Muscle of leg (tissue), 11 donors: ENCODE data around the gene CFD. TPM values are rescaled to one million over a fixed set of nuclear protein-coding genes. Genes with fewer than 3 reads are reported as not detected.
"Not testable (repeated sequence)": the region's sequence is repeated elsewhere in the genome, so short reads cannot be mapped to it uniquely, and the experiment has no call there.

Experiments
- DNase-seq: peaks from one replicate; pipeline ENCODE4 v3.0.0; 2013
- H3K27ac ChIP-seq: one replicate; pipeline ENCODE4 v1.5.1; 2013; ENCODE audit warnings: mild to moderate bottlenecking, low read length, control low read depth
- H3K27me3 ChIP-seq: one replicate; pipeline ENCODE4 v1.6.1; 2013; ENCODE audit warnings: low read length; ENCODE audit not compliant: control insufficient read depth, insufficient read depth
- H3K36me3 ChIP-seq: one replicate; pipeline ENCODE4 v1.6.1; 2013; ENCODE audit warnings: low read length; ENCODE audit not compliant: control insufficient read depth, insufficient read depth
- H3K4me1 ChIP-seq: one replicate; pipeline ENCODE4 v1.6.1; 2013; ENCODE audit warnings: low read length; ENCODE audit not compliant: control insufficient read depth, insufficient read depth
- H3K4me3 ChIP-seq: one replicate; pipeline ENCODE4 v1.5.1; 2013; ENCODE audit warnings: low read length, control low read depth
- H3K9me3 ChIP-seq: replicated peaks from 2 replicates; pipeline ENCODE4 v1.6.1; 2013; ENCODE audit warnings: low read depth, low read length; ENCODE audit not compliant: control insufficient read depth
- WGBS: methylation state at CpG from one replicate; pipeline ENCODE4 v1.1.5; 2013; ENCODE audit warnings: missing lambda C conversion rate; ENCODE audit not compliant: insufficient coverage; 5-methylcytosine and 5-hydroxymethylcytosine counted together
- polyA plus RNA-seq, 8 donors: library from polyadenylated mRNA; unstranded; fragments of 120-200 nt; gene quantifications; one replicate each; pipeline versions ENCODE4 v1.2.1 to v1.2.3, GENCODE V29; 2013; ENCODE audit warnings: inconsistent platforms in 1 of 8, low replicate concordance in 1 of 8; ENCODE audit not compliant: insufficient read length in 8 of 8, insufficient read depth in 1 of 8
- total RNA-seq: library from RNA; stranded (reverse); fragments of 120-200 nt; gene quantifications from one replicate; pipeline ENCODE4 v1.2.4, GENCODE V29; 2013

The CFD gene
- total and polyA plus RNA-seq, 9 donors, result 1.1 to 8.7 (median 1.9) TPM

DNA sequence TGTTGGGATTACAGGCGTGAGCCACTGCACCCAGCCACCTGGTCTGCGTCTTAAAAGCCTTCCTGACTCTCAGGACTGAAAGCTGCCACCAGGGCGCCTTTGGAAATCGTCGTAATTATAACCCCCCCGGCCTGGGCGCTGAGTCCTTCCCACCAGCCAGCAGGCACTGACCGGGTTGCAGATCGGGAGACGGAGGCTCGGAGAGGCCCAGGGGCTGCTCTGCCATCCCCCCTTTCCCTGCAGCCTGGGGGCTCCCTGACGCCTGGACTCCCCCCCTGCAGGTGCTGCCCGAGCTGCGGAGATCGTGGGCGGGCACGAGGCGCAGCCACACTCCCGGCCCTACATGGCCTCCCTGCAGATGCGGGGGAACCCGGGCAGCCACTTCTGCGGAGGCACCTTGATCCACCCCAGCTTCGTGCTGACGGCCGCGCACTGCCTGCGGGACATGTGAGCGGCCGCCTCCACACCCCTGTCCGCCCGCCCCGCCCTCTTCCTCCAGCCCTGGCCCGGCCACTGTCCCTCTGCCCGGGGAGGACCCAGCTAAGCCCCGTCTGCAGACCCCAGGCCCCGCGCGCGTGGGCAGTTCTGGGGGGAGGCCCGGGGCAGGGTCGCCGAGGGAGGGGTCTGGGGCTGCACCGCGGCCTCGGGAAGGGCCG, 16.2 kb upstream of the CFD start:
- peaks cover 70% of the 10 kb centered on the region for H3K27me3 ChIP-seq
- DNase-seq, result peak; percentile 10
- no peaks in the 10 kb centered on the region for H3K36me3 ChIP-seq
- H3K4me3 ChIP-seq, result no peak overlapping the region
- WGBS, result 3% methylated on average over 46 of the region's 46 CpGs
- H3K9me3 ChIP-seq, result no peaks in the 10 kb centered on the region
- peaks cover 25% of the 10 kb centered on the region for H3K4me1 ChIP-seq
- H3K27ac ChIP-seq, result no peak overlapping the region

DNA sequence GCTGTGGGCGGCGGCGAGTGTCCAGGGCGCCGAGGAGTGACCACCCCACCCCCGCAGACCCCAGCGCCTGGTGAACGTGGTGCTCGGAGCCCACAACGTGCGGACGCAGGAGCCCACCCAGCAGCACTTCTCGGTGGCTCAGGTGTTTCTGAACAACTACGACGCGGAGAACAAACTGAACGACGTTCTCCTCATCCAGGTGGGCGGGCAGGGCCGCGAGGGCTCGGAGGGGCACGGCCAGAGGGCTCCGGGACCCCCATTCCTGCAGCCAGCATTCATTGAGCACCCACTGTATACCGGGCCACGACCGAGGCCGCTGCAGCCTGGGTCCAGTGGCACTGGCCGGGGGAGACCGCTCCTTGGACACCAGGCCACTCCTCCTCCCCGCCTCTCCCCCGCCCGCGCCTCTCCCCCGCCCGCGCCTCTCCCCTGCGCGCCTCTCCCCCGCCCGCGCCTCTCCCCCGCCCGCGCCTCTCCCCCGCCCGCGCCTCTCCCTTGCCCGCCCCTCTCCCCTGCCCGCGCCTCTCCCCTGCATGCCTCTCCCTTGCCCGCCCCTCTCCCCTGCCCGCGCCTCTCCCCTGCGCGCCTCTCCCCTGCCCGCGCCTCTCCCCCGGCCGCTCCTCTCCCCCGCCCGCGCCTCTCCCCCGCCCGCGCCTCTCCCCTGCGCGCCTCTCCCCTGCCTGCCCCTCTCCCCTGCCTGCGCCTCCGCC, 15.5 kb upstream of the CFD start:
- Histone ChIP-seq H3K4me1 (peaks cover 25% of the 10 kb centered on the region), H3K4me3 (no peak overlapping the region), H3K9me3 (no peaks in the 10 kb centered on the region), H3K27me3 (peaks cover 73% of the 10 kb centered on the region), H3K27ac (no peak overlapping the region), H3K36me3 (no peaks in the 10 kb centered on the region)
- DNase-seq, result peak; percentile 5
- 13% methylated on average over 39 of the region's 70 CpGs for WGBS

DNA sequence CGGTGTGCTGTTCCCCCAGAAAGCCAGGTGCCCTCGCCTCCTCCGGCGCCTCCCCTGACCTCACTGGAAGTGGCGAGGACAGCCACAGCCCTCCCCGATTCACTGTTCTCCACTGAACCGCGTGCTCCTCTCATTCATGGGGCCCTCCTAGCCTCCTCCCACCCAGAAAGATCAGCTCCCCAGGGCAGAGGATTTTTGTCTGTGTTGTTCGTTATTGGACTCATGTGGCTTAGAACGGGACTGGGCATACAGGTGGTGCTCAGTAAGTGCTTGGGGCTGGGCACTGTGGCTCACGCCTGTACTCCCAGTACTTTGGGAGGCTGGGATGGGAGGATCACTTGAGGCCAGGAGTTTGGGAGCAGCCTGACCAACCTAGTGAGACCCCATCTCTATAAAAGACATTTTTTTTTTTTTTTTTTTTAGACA, 14.9 kb upstream of the CFD start:
- no peaks in the 10 kb centered on the region for H3K9me3 ChIP-seq
- peaks cover 21% of the 10 kb centered on the region for H3K4me1 ChIP-seq
- H3K27me3 ChIP-seq, result peaks cover 72% of the 10 kb centered on the region
- no peak for DNase-seq
- H3K4me3 ChIP-seq, result no peak overlapping the region
- H3K36me3 ChIP-seq, result no peaks in the 10 kb centered on the region
- WGBS, result 42% methylated on average over 4 of the region's 11 CpGs
- H3K27ac ChIP-seq, result no peak overlapping the region

DNA sequence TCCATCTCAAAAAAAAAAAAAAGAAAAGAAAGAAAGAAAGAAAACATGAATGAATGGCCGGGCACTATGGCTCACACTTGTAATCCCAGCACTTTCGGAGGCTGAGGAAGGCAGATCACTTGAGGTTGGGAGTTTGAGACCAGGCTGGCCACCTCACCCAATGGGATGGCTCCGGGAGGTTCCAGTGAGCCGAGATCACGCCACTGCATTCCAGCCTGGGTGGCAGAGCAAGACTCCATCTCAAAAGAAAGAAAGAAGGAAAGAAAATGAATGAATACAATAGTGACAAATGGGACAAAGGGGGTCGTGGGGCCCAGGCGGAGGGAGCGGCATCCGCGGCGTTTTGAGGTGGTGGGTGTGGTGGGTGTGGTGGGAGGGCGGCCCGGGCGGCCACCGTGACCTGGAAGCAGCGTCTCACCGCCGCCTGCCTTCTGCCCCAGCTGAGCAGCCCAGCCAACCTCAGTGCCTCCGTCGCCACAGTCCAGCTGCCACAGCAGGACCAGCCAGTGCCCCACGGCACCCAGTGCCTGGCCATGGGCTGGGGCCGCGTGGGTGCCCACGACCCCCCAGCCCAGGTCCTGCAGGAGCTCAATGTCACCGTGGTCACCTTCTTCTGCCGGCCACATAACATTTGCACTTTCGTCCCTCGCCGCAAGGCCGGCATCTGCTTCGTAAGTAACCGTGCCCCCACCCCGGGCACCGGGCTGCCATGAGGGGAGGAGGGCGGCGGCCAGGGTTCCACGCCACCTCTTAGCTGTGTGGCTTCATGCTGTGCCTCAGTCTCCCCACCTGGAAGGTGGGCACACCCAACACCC, 13.6 kb upstream of the CFD start:
- Histone ChIP-seq H3K4me1 (peaks cover 27% of the 10 kb centered on the region), H3K27ac (no peak overlapping the region), H3K27me3 (peaks cover 70% of the 10 kb centered on the region), H3K9me3 (no peaks in the 10 kb centered on the region), H3K36me3 (no peaks in the 10 kb centered on the region), H3K4me3 (no peak overlapping the region)
- WGBS, result 71% methylated on average over 32 of the region's 37 CpGs
- DNase-seq, result peak; percentile 3

DNA sequence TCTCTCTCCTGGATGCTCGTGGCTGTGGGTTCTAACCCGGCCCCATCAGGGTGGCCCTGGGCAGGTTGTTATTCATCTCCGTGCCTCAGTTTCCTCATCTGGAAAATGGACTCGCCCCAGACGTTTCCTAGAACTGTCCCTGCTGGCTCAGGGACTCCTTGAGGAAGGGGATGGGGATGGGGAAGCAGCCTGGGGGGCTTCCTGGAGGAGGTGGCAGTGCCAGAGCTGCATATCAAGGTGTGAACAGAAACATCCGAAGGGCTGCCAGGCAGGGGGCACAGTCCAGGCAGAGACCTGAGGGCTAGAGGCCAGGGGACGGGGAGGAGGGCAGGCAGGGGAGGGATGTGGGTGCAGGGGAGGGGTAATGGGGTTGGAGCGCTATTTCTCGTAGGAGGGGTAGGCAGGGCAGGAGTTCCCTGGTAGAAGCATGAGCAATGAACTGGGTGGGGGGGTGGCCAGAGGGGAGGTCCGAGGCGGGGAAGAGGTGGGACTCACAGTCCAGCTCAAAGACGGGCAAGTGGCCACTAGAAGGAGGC, 11.0 kb upstream of the CFD start:
- Histone ChIP-seq H3K36me3 (no peaks in the 10 kb centered on the region), H3K4me1 (peaks cover 25% of the 10 kb centered on the region), H3K27ac (no peak overlapping the region), H3K27me3 (peaks cover 75% of the 10 kb centered on the region), H3K9me3 (no peaks in the 10 kb centered on the region), H3K4me3 (no peak overlapping the region)
- WGBS, result 39% methylated on average over 12 of the region's 12 CpGs
- peak; percentile 15 for DNase-seq

DNA sequence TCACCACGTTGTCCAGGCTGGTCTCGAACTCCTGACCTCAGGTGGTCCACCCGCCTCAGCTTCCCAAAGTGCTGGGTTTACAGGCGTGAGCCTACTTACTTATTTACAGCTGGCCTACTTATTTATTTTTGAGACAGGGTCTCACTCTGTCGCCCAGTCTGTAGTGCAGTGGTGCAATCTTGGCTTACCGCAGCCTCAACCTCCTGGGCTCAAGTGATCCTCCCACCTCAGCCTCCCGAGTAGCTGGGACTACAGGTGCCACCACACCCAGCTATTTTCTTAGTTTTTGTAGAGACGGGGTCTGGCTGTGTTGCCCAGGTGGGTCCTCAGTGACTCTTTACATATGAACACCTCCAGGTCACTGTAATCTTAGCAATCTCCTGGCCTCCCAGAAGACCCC, 10.3 kb upstream of the CFD start:
- DNase-seq, H3K9me3 ChIP-seq, H3K36me3 ChIP-seq, H3K4me3 ChIP-seq, H3K27ac ChIP-seq: not testable (repeated sequence)
- WGBS, result 84% methylated on average over 7 of the region's 8 CpGs
- peaks cover 20% of the 10 kb centered on the region for H3K4me1 ChIP-seq
- peaks cover 74% of the 10 kb centered on the region for H3K27me3 ChIP-seq

DNA sequence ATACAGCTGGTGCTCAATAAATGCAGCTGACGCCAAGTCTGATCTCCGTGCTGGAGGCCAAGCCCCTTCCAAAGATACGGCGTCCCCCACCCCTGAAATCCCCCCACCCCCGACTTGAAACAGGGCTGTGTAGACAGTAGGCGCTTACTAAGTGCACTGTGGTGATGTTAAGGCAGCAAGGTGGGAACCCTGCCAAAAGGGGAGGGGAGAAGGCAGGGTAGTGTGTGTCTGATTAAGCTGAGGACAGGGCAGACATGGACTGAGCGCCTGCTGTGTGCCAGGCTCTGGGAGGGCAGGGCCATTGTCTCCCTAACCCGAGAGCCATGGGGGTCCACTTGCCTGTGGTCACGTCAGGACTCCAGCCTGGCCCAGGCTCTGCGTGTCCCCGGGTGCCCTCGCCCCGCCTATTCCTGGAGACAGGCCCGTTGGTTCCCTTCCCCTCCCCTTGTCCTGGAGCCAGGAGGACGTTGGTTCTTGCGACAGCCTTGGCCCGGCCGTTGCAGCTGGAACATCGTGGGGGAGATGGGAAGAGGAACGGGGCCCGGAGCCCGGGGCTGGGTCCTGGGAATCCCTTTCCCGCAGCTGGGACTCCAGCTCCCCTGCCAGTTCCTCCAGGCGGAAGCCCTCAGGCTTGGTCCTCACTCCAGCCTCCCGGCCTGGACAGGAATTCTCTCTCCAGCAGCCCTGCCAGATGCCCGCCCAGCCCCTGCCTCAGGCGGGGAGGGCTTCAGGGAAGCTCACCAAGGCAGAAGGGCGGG, 9.1 kb upstream of the CFD start:
- no peak overlapping the region for H3K4me3 ChIP-seq
- peaks cover 69% of the 10 kb centered on the region for H3K27me3 ChIP-seq
- DNase-seq, result peak; percentile 93
- WGBS, result 5% methylated on average over 21 of the region's 28 CpGs
- H3K4me1 ChIP-seq, result peaks cover 20% of the 10 kb centered on the region
- H3K27ac ChIP-seq, result peak overlapping the region; percentile 71
- no peaks in the 10 kb centered on the region for H3K36me3 ChIP-seq
- H3K9me3 ChIP-seq, result no peaks in the 10 kb centered on the region

DNA sequence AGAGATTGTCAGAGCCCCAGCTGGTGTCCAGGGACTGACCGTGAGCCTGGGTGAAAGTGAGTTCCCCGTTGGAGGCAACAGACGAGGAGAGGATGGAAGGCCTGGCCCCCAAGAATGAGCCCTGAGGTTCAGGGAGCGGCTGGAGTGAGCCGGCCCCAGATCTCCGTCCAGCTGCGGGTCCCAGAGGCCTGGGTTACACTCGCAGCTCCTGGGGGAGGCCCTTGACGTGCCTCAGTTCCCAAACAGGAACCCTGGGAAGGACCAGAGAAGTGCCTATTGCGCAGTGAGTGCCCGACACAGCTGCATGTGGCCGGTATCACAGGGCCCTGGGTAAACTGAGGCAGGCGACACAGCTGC, 8.5 kb upstream of the CFD start:
- H3K27ac ChIP-seq, result peak overlapping the region; percentile 71
- no peaks in the 10 kb centered on the region for H3K36me3 ChIP-seq
- H3K4me3 ChIP-seq, result no peak overlapping the region
- DNase-seq, result no peak
- H3K27me3 ChIP-seq, result peaks cover 64% of the 10 kb centered on the region
- 30% methylated on average over 13 of the region's 13 CpGs for WGBS
- peaks cover 20% of the 10 kb centered on the region for H3K4me1 ChIP-seq
- H3K9me3 ChIP-seq, result no peaks in the 10 kb centered on the region

DNA sequence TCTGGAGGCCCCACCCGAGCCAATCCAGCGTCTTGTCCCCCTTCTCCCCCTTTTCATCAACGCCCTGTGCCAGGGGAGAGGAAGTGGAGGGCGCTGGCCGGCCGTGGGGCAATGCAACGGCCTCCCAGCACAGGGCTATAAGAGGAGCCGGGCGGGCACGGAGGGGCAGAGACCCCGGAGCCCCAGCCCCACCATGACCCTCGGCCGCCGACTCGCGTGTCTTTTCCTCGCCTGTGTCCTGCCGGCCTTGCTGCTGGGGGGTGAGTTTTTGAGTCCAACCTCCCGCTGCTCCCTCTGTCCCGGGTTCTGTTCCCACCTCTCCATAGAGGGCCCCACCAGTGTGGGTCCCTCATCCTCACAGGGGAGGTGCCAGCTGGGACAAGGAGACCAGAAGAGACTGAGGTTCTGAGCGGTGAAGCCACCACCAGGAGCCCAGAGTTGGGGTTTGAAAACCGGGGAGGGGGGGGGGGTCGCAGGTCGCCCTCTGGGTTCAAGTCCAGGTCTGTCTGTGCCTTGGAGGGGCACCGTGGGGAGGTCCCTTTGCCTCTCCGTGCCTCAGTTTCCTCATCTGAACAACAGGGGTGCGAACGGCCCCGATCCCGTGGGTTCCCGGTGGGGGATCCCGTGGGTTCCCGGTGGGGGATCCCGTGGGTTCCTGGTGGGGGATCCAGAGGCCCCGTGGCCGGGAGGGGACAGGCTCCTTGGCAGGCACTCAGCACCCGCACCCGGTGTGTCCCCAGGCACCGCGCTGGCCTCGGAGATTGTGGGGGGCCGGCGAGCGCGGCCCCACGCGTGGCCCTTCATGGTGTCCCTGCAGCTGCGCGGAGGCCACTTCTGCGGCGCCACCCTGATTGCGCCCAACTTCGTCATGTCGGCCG, 7.1 kb upstream of the CFD start, which contains the start of gene ELANE:
ELANE (plus strand) TSS at position 168 of the 878 bp plus-strand sequence; CDS start at position 194, 26 bp downstream.
- H3K4me1 ChIP-seq, result peaks cover 20% of the 10 kb centered on the region
- H3K36me3 ChIP-seq, result no peaks in the 10 kb centered on the region
- no peak within 1 kb of the TSS for H3K4me3 ChIP-seq
- WGBS, result 61% methylated on average over 31 of the region's 55 CpGs
- peak; percentile 9 for DNase-seq
- peaks cover 52% of the 10 kb centered on the region for H3K27me3 ChIP-seq
- no peak within 1 kb of the TSS for H3K27ac ChIP-seq
- no peaks in the 10 kb centered on the region for H3K9me3 ChIP-seq
